ENCODE measurements around the gene CHRNA4.

CHRNA4 gene

GRCh38 chr20:63331741-63332400, 29.3 kb downstream of the CHRNA4 start:
- no peak for DNase-seq

GRCh38 chr20:63330940-63331339, 30.2 kb downstream of the CHRNA4 start:
- no peak for DNase-seq

- no peak for DNase-seq
Measured at GRCh38 chr20:63330084-63330760, 30.9 kb downstream of the CHRNA4 start.

- no peak for DNase-seq
Measured at GRCh38 chr20:63329331-63330083, 31.6 kb downstream of the CHRNA4 start.

- DNase-seq = no peak
Measured at GRCh38 chr20:63328718-63329275, 32.4 kb downstream of the CHRNA4 start.

- DNase-seq = no peak
Measured at GRCh38 chr20:63328026-63328700, 33.0 kb downstream of the CHRNA4 start.

- DNase-seq = no peak
Measured at GRCh38 chr20:63327231-63327745, 33.9 kb downstream of the CHRNA4 start.

- no peak for DNase-seq
Measured at GRCh38 chr20:63326314-63327230, 34.6 kb downstream of the CHRNA4 start.

GRCh38 chr20:63325554-63326313, 35.4 kb downstream of the CHRNA4 start:
- DNase-seq = no peak

- no peak for DNase-seq
Measured at GRCh38 chr20:63325021-63325471, 36.1 kb downstream of the CHRNA4 start.

- no peak for DNase-seq
Measured at GRCh38 chr20:63323357-63323981, 37.7 kb downstream of the CHRNA4 start.

- no peak for DNase-seq
Measured at GRCh38 chr20:63322933-63323273, 38.2 kb downstream of the CHRNA4 start.

- DNase-seq = no peak
Measured at GRCh38 chr20:63322146-63322932, 38.8 kb downstream of the CHRNA4 start.

GRCh38 chr20:63321148-63321831, 39.9 kb downstream of the CHRNA4 start:
- DNase-seq = no peak

GRCh38 chr20:63320616-63321147, 40.5 kb downstream of the CHRNA4 start:
- no peak for DNase-seq

GRCh38 chr20:63320041-63320511, 41.1 kb downstream of the CHRNA4 start:
- no peak for DNase-seq

- DNase-seq = no peak
Measured at GRCh38 chr20:63319164-63320040, 41.7 kb downstream of the CHRNA4 start.
